Activated B cell treated with CpG ODN at 0.5 μM for 24 hours (primary cell): ENCODE measurements around the gene ZDHHC14. TPM values are rescaled to one million over a fixed set of nuclear protein-coding genes. Genes with fewer than 3 reads are reported as not detected.

Experiments used
- ATAC-seq: fragments of 200-7000 bp; cut with Tn5 transposase; one replicate; pipeline ENCODE4 v1.10.0; 2021; ENCODE audit warnings: low read depth, mild to moderate bottlenecking, moderate library complexity
- CTCF ChIA-PET: fragments of 350-600 bp; sonication (Branson Sonifier 250); formaldehyde crosslinking; loops from one replicate; lab custom pipeline; 2021; ENCODE audit warnings: antibody characterized with exemption; lab: Charles Lee
- POLR2A ChIA-PET: fragments of 350-600 bp; sonication (Branson Sonifier 250); formaldehyde crosslinking; loops from one replicate; lab custom pipeline; 2021; ENCODE audit warnings: antibody characterized with exemption; lab: Charles Lee
- DNase-seq: peaks from one replicate; pipeline ENCODE4 v3.0.0; 2022
- H3K27ac Mint-ChIP-seq: one replicate; pipeline ENCODE4 v1.8.0; 2020; ENCODE audit warnings: mixed read lengths
- H3K27me3 Mint-ChIP-seq: one replicate; pipeline ENCODE4 v1.8.0; 2021; ENCODE audit warnings: mixed read lengths
- H3K36me3 Mint-ChIP-seq: one replicate; pipeline ENCODE4 v1.8.0; 2021; ENCODE audit warnings: low read depth, mixed read lengths
- H3K4me1 Mint-ChIP-seq: one replicate; pipeline ENCODE4 v1.8.0; 2021; ENCODE audit warnings: mixed read lengths
- H3K4me3 Mint-ChIP-seq: one replicate; pipeline ENCODE4 v1.8.0; 2020; ENCODE audit warnings: mild to moderate bottlenecking, mixed read lengths
- H3K9me3 Mint-ChIP-seq: one replicate; pipeline ENCODE4 v1.8.0; 2020; ENCODE audit warnings: mixed read lengths
- CTCF ChIP-seq: fragments of 200-600 bp; IDR thresholded peaks from one replicate; pipeline ENCODE4 v1.8.0; 2022; ENCODE audit warnings: antibody characterized with exemption, mild to moderate bottlenecking
- intact Hi-C: fragments of 100-400 bp; cut with micrococcal nuclease; formaldehyde crosslinking; loops from one replicate; pipeline ENCODE4 v1.15.1; 2024
- total RNA-seq: library from RNA; stranded (reverse); gene quantifications from 2 replicates; pipeline ENCODE4 v1.2.3, GENCODE V29; 2022

Gene ZDHHC14
- total RNA-seq, 1 donor from 2014 or later = 25.3 TPM

- no peak for DNase-seq
- ChIA-PET POLR2A (no interaction called here), CTCF (no interaction called here)
- peaks cover 18% of the 10 kb centered on the region for H3K4me1 Mint-ChIP-seq
- no peaks in the 10 kb centered on the region for H3K27me3 Mint-ChIP-seq
- peaks cover 8% of the 10 kb centered on the region for H3K36me3 Mint-ChIP-seq
- H3K27ac Mint-ChIP-seq = no peak overlapping the region
- H3K9me3 Mint-ChIP-seq = no peaks in the 10 kb centered on the region
- no peak for TF ChIP-seq CTCF
- intact Hi-C loops = no loop called here
- H3K4me3 Mint-ChIP-seq = no peak overlapping the region
- ATAC-seq = no peak
Observed at GRCh38 chr6:157625764-157626163, 244.8 kb downstream of the ZDHHC14 start.

- ATAC-seq (no peak), DNase-seq (no peak)
- no peak overlapping the region for H3K27ac Mint-ChIP-seq
- TF ChIP-seq CTCF = no peak
- no peaks in the 10 kb centered on the region for H3K27me3 Mint-ChIP-seq
- H3K9me3 Mint-ChIP-seq = no peaks in the 10 kb centered on the region
- ChIA-PET CTCF (no interaction called here), POLR2A (no interaction called here)
- H3K4me3 Mint-ChIP-seq = no peak overlapping the region
- intact Hi-C loops = no loop called here
- H3K36me3 Mint-ChIP-seq = peaks cover 8% of the 10 kb centered on the region
- peaks cover 17% of the 10 kb centered on the region for H3K4me1 Mint-ChIP-seq
Observed at GRCh38 chr6:157627195-157627966, 246.4 kb downstream of the ZDHHC14 start.

GRCh38 chr6:157628463-157628862 lies 247.5 kb downstream of the ZDHHC14 start:
- no peak for TF ChIP-seq CTCF
- POLR2A ChIA-PET = interaction anchor here (1.0 kb wide), 1 partner anchor 67 kb away, joined by 8 read pairs; no protein-coding TSS in a partner anchor
- peaks cover 9% of the 10 kb centered on the region for H3K36me3 Mint-ChIP-seq
- no peak overlapping the region for H3K4me3 Mint-ChIP-seq
- CTCF ChIA-PET = no interaction called here
- H3K9me3 Mint-ChIP-seq = no peaks in the 10 kb centered on the region
- DNase-seq (no peak), ATAC-seq (no peak)
- H3K4me1 Mint-ChIP-seq = peaks cover 17% of the 10 kb centered on the region
- no peak overlapping the region for H3K27ac Mint-ChIP-seq
- intact Hi-C loops = no loop called here
- H3K27me3 Mint-ChIP-seq = no peaks in the 10 kb centered on the region

- DNase-seq (no peak), ATAC-seq (no peak)
- Mint-ChIP-seq H3K9me3 (no peaks in the 10 kb centered on the region), H3K27me3 (no peaks in the 10 kb centered on the region), H3K4me1 (peaks cover 17% of the 10 kb centered on the region), H3K4me3 (no peak overlapping the region), H3K27ac (peak overlapping the region; percentile 13), H3K36me3 (peaks cover 14% of the 10 kb centered on the region)
- ChIA-PET CTCF (no interaction called here), POLR2A (interaction anchor here (1.0 kb wide), 1 partner anchor 68 kb away, joined by 8 read pairs; no protein-coding TSS in a partner anchor)
- TF ChIP-seq CTCF = no peak
- intact Hi-C loops = no loop called here
Observed at GRCh38 chr6:157629220-157629619, 248.2 kb downstream of the ZDHHC14 start.

GRCh38 chr6:157630463-157631080 lies 249.6 kb downstream of the ZDHHC14 start:
- ATAC-seq (no peak), DNase-seq (no peak)
- POLR2A ChIA-PET = no interaction called here
- H3K4me3 Mint-ChIP-seq = no peak overlapping the region
- CTCF ChIA-PET = no interaction called here
- H3K27ac Mint-ChIP-seq = no peak overlapping the region
- peaks cover 17% of the 10 kb centered on the region for H3K4me1 Mint-ChIP-seq
- intact Hi-C loops = no loop called here
- no peaks in the 10 kb centered on the region for H3K9me3 Mint-ChIP-seq
- H3K36me3 Mint-ChIP-seq = peaks cover 15% of the 10 kb centered on the region
- TF ChIP-seq CTCF = no peak
- no peaks in the 10 kb centered on the region for H3K27me3 Mint-ChIP-seq
